Right ventricle myocardium superior (tissue), 1 donor: ENCODE data around the gene CPEB3. TPM values are rescaled to one million over a fixed set of nuclear protein-coding genes. Genes with fewer than 3 reads are reported as not detected.
"Not testable (repeated sequence)": the region's sequence is repeated elsewhere in the genome, so short reads cannot be mapped to it uniquely, and the experiment has no call there.

ENCODE experiments used
- ATAC-seq: fragments of 200-7000 bp; cut with Tn5 transposase; one replicate; pipeline ENCODE4 v1.9.1; 2020; ENCODE audit warnings: mild to moderate bottlenecking; ENCODE audit not compliant: poor library complexity
- DNase-seq: peaks from one replicate; pipeline ENCODE4 v3.0.0-alpha.2; 2020
- intact Hi-C: fragments of 100-400 bp; cut with DNase I; formaldehyde crosslinking; loops from one replicate; pipeline ENCODE4 v1.11.2; 2022
- total RNA-seq: library from RNA; stranded (reverse); fragmentation: NEBNext Ultra II Directional; extraction: Animal tissue kit (Norgen Biotek cat#: 25700); gene quantifications from one replicate; pipeline ENCODE4 v1.2.1, GENCODE V29; 2021
- donor health status: DM: no; HTN: yes; CAD: no; lungs with severe emphysema.

The CPEB3 gene
- total RNA-seq, 1 donor from 2014 or later = 14.4 TPM

GRCh38 chr10:92122941-92123450, 167.9 kb downstream of the CPEB3 start:
- DNase-seq (no peak), ATAC-seq (peak; percentile 5)
- intact Hi-C loops = no loop called here

- no peak for DNase-seq
- intact Hi-C loops = no loop called here
- ATAC-seq = peak; percentile 57
These were observed 169.0 kb downstream of the CPEB3 start for GRCh38 chr10:92121686-92122492.

- DNase-seq (no peak), ATAC-seq (no peak)
- intact Hi-C loops = no loop called here
These were observed 171.5 kb downstream of the CPEB3 start for GRCh38 chr10:92119340-92119739.

- intact Hi-C loops, ATAC-seq, DNase-seq: not testable (repeated sequence)
These were observed 176.0 kb downstream of the CPEB3 start for GRCh38 chr10:92114917-92115316.

GRCh38 chr10:92113911-92114600, 176.8 kb downstream of the CPEB3 start:
- ATAC-seq = no peak
- intact Hi-C loops = no loop called here
- no peak for DNase-seq

GRCh38 chr10:92112462-92112861, 178.4 kb downstream of the CPEB3 start:
- DNase-seq (no peak), ATAC-seq (no peak)
- intact Hi-C loops = no loop called here

GRCh38 chr10:92111336-92111939, 179.4 kb downstream of the CPEB3 start:
- intact Hi-C loops = no loop called here
- ATAC-seq (no peak), DNase-seq (no peak)

GRCh38 chr10:92110039-92110794, 180.7 kb downstream of the CPEB3 start:
- DNase-seq (no peak), ATAC-seq (no peak)
- intact Hi-C loops = no loop called here

GRCh38 chr10:92108747-92109146, 182.1 kb downstream of the CPEB3 start:
- DNase-seq = no peak
- intact Hi-C loops = no loop called here
- peak; percentile 50 for ATAC-seq

GRCh38 chr10:92108120-92108519, 182.8 kb downstream of the CPEB3 start:
- intact Hi-C loops = no loop called here
- DNase-seq (no peak), ATAC-seq (no peak)

GRCh38 chr10:92103376-92104090, 187.3 kb downstream of the CPEB3 start:
- DNase-seq (no peak), ATAC-seq (no peak)
- intact Hi-C loops = no loop called here

- DNase-seq (no peak), ATAC-seq (no peak)
- intact Hi-C loops = no loop called here
These were observed 188.2 kb downstream of the CPEB3 start for GRCh38 chr10:92102601-92103213.

- intact Hi-C loops = no loop called here
- no peak for DNase-seq
- ATAC-seq = no peak
These were observed 195.9 kb downstream of the CPEB3 start for GRCh38 chr10:92094960-92095359.

- no peak for DNase-seq
- intact Hi-C loops = no loop called here
- ATAC-seq = no peak
These were observed 198.9 kb downstream of the CPEB3 start for GRCh38 chr10:92091965-92092364.

- peak; percentile 55 for DNase-seq
- peak; percentile 89 for ATAC-seq
- intact Hi-C loops = loop anchor here (5.0 kb wide), 2 partner anchors 204 to 344 kb away; partner anchors contain the start of genes CPEB3 and MARCHF5
These were observed 203.0 kb downstream of the CPEB3 start for GRCh38 chr10:92087750-92088395.

GRCh38 chr10:92082583-92083280, 208.1 kb downstream of the CPEB3 start:
- DNase-seq (no peak), ATAC-seq (no peak)
- intact Hi-C loops = no loop called here

- intact Hi-C loops = no loop called here
- ATAC-seq (no peak), DNase-seq (no peak)
These were observed 209.2 kb downstream of the CPEB3 start for GRCh38 chr10:92081641-92082040.
